IMR-90 (cell line): Measurements from ENCODE around the gene WLS. TPM values are rescaled to one million over a fixed set of nuclear protein-coding genes. Genes with fewer than 3 reads are reported as not detected.

ENCODE experiments used
- ATAC-seq: fragments of 200-7000 bp; cut with Tn5 transposase; 2 replicates; pipeline ENCODE4 v1.9.1; 2020; ENCODE audit warnings: low read depth, mild to moderate bottlenecking, moderate library complexity
- BruUV-seq: library from RNA; stranded (reverse); fragments of 400-500 nt; replicated peaks from 2 replicates; lab custom pipeline; 2021; lab: Mats Ljungman, UMichigan
- CTCF ChIA-PET: fragments of 300-600 bp; formaldehyde crosslinking; extraction: SDS; loops from one replicate; lab custom pipeline; 2021; ENCODE audit warnings: antibody characterized with exemption; lab: Yijun Ruan, JAX
- POLR2A ChIA-PET: fragments of 300-600 bp; sonication (Branson Sonifier 250); formaldehyde crosslinking; loops from one replicate; lab custom pipeline; 2022; ENCODE audit warnings: antibody characterized with exemption; ENCODE audit not compliant: unreplicated experiment; lab: Charles Lee
- DNase-seq: peaks from one replicate; pipeline ENCODE4 v3.0.0; 2013
- H2AFZ ChIP-seq: replicated peaks from 2 replicates; pipeline ENCODE3; 2013; ENCODE audit warnings: low read length, mild to moderate bottlenecking; ENCODE audit not compliant: poor library complexity
- H2AK5ac ChIP-seq: 2 replicates; pipeline ENCODE4 v1.6.1; 2013; ENCODE audit warnings: low read depth, low read length, inconsistent platforms
- H2AK9ac ChIP-seq: replicated peaks from 2 replicates; pipeline ENCODE3; 2013; ENCODE audit warnings: mild to moderate bottlenecking, low read depth, low read length, moderate library complexity; ENCODE audit not compliant: poor library complexity
- H2BK120ac ChIP-seq: 2 replicates; pipeline ENCODE4 v1.6.1; 2013; ENCODE audit warnings: low read depth, low read length, inconsistent platforms
- H2BK15ac ChIP-seq: 3 replicates; pipeline ENCODE4 v1.6.1; 2013; ENCODE audit warnings: low read depth, low read length, inconsistent platforms
- H2BK20ac ChIP-seq: 2 replicates; pipeline ENCODE4 v1.6.1; 2013; ENCODE audit warnings: low read depth, mild to moderate bottlenecking, inconsistent platforms, low read length, moderate library complexity
- H2BK5ac ChIP-seq: 2 replicates; pipeline ENCODE4 v1.6.1; 2013; ENCODE audit warnings: mild to moderate bottlenecking, low read depth, low read length, inconsistent platforms; ENCODE audit not compliant: poor library complexity, severe bottlenecking
- H3K14ac ChIP-seq: replicated peaks from 2 replicates; pipeline ENCODE4 v1.6.1; 2013; ENCODE audit warnings: low read depth, low read length, inconsistent platforms
- H3K18ac ChIP-seq: 2 replicates; pipeline ENCODE4 v1.6.1; 2013; ENCODE audit warnings: low read depth, low read length, control low read depth
- H3K23ac ChIP-seq: 2 replicates; pipeline ENCODE4 v1.6.1; 2013; ENCODE audit warnings: low read depth, low read length, inconsistent platforms
- H3K27ac ChIP-seq: 2 replicates; pipeline ENCODE4 v1.5.1; 2013; ENCODE audit warnings: mild to moderate bottlenecking, control low read depth, low read length; ENCODE audit not compliant: insufficient read depth
- H3K27me3 ChIP-seq: 2 replicates; pipeline ENCODE4 v1.6.1; 2013; ENCODE audit warnings: low read length; ENCODE audit not compliant: control insufficient read depth, insufficient read depth
- H3K36me3 ChIP-seq: 2 replicates; pipeline ENCODE4 v1.6.1; 2013; ENCODE audit warnings: low read length, mixed read lengths; ENCODE audit not compliant: control insufficient read depth, insufficient read depth
- H3K4ac ChIP-seq: 2 replicates; pipeline ENCODE4 v1.6.1; 2013; ENCODE audit warnings: low read depth, low read length, inconsistent platforms
- H3K4me1 ChIP-seq: 2 replicates; pipeline ENCODE4 v1.6.1; 2013; ENCODE audit warnings: low read length, mixed read lengths; ENCODE audit not compliant: control insufficient read depth, insufficient read depth
- H3K4me2 ChIP-seq: 2 replicates; pipeline ENCODE4 v1.6.1; 2013; ENCODE audit warnings: low read depth, mild to moderate bottlenecking, control low read depth, low read length, moderate library complexity
- H3K4me3 ChIP-seq: 2 replicates; pipeline ENCODE4 v1.5.1; 2013; ENCODE audit warnings: low read depth, mild to moderate bottlenecking, control low read depth, low read length, moderate library complexity; ENCODE audit not compliant: insufficient read depth
- H3K56ac ChIP-seq: 2 replicates; pipeline ENCODE4 v1.6.1; 2013; ENCODE audit warnings: low read length, inconsistent platforms; ENCODE audit not compliant: insufficient read depth; ENCODE audit errors: extremely low read depth
- H3K79me1 ChIP-seq, 2 experiments: 2 replicates each; pipeline ENCODE4 v1.6.1; 2013; ENCODE audit warnings: low read length in 2 of 2, inconsistent platforms in 1 of 2, low read depth in 1 of 2
- H3K9ac ChIP-seq: 2 replicates; pipeline ENCODE4 v1.6.1; 2013; ENCODE audit warnings: low read depth, low read length, control low read depth
- H3K9me1 ChIP-seq: 2 replicates; pipeline ENCODE4 v1.6.1; 2013; ENCODE audit warnings: low read length, inconsistent platforms; ENCODE audit not compliant: insufficient read depth
- H3K9me3 ChIP-seq: 2 replicates; pipeline ENCODE4 v1.6.1; 2013; ENCODE audit warnings: low read length; ENCODE audit not compliant: control insufficient read depth, insufficient read depth
- H4K20me1 ChIP-seq: 2 replicates; pipeline ENCODE4 v1.6.1; 2013; ENCODE audit warnings: low read length, inconsistent platforms; ENCODE audit not compliant: insufficient read depth
- H4K5ac ChIP-seq: 2 replicates; pipeline ENCODE4 v1.6.1; 2013; ENCODE audit warnings: mild to moderate bottlenecking, low read depth, low read length, control low read depth
- H4K8ac ChIP-seq, 2 experiments: 2 replicates each; pipeline ENCODE4 v1.6.1; 2013; ENCODE audit warnings: low read depth in 2 of 2, low read length in 2 of 2, control low read depth in 1 of 2, inconsistent platforms in 1 of 2
- H4K91ac ChIP-seq: 2 replicates; pipeline ENCODE4 v1.6.1; 2013; ENCODE audit warnings: low read depth, low read length, inconsistent platforms; ENCODE audit not compliant: insufficient read depth
- MAFK ChIP-seq: IDR thresholded peaks from 2 replicates; pipeline ENCODE4 v1.6.1; 2012; ENCODE audit warnings: low read depth, low read length, improper control_type of control experiment
- SMC3 ChIP-seq: fragments of 150-350 bp; IDR thresholded peaks from 2 replicates; pipeline ENCODE4 v1.6.1; 2016; ENCODE audit warnings: low read depth, mild to moderate bottlenecking, antibody characterized with exemption, low read length, moderate library complexity
- WGBS, 2 experiments: methylation state at CpG; one replicate each; pipeline versions ENCODE4 v1.1.5 to v1.1.7; 2013; ENCODE audit warnings: missing lambda C conversion rate in 2 of 2; ENCODE audit not compliant: insufficient read length in 1 of 2; ENCODE audit errors: extremely low coverage in 2 of 2; 5-methylcytosine and 5-hydroxymethylcytosine counted together
- dilution Hi-C: fragments of 300-500 bp; cut with HindIII; formaldehyde crosslinking; loops from one replicate; pipeline ENCODE4 v1.14.3; 2018; ENCODE audit warnings: low sequenced_read_pairs; ENCODE audit not compliant: unreplicated experiment
- in situ Hi-C: fragments of 300-500 bp; cut with MboI; formaldehyde crosslinking; loops from 3 replicates; pipeline ENCODE4 v1.14.3; 2019; ENCODE audit warnings: low sequenced_read_pairs, inconsistent platforms, mixed read lengths
- intact Hi-C: fragments of 100-400 bp; cut with micrococcal nuclease; formaldehyde crosslinking; loops from 2 replicates; pipeline ENCODE4 v1.10.0; 2022
- polyA plus RNA-seq, 3 experiments: library from polyadenylated mRNA; depleted of rRNA; stranded (reverse); fragments of >200 nt; gene quantifications; 2 replicates each; pipeline ENCODE4 v1.2.3, GENCODE V29; 2012; ENCODE audit warnings: low replicate concordance in 1 of 3
- total RNA-seq: library from RNA; depleted of rRNA; stranded (reverse); fragments of >200 nt; gene quantifications from 2 replicates; pipeline ENCODE4 v1.2.3, GENCODE V29; 2012

WLS gene
- total and polyA plus RNA-seq, 2 of the 4 experiments (the other 2 are of a cell fraction), result 152 to 157 TPM

GRCh38 chr1:68174738-68175113, 57.6 kb downstream of the WLS start:
- H3K56ac ChIP-seq, result peak overlapping the region; percentile 60
- H3K4me3 ChIP-seq, result no peak overlapping the region
- peaks cover 5% of the 10 kb centered on the region; the same call in 1 of the 2 replicates for H4K20me1 ChIP-seq
- TF ChIP-seq SMC3 (no peak), MAFK (0 out of 2 replicates have a peak, but pooled peaks have one; percentile 19)
- DNase-seq (peak; percentile 89), ATAC-seq (peak; percentile 46)
- peak overlapping the region; percentile 82 for H3K27ac ChIP-seq
- intact Hi-C loops, result loop anchor here (1.0 to 5.0 kb wide), 2 partner anchors 57 to 168 kb away; no protein-coding TSS in a partner anchor
- H2BK5ac ChIP-seq, result peak overlapping the region; percentile 97
- peak overlapping the region; percentile 94 for H3K18ac ChIP-seq
- ChIA-PET POLR2A (interaction anchor here (1.4 kb wide), 1 partner anchor 57 kb away, joined by 3 read pairs; the partner anchor contains the start of gene WLS), CTCF (interaction anchor here (1.1 to 1.6 kb wide), 2 partner anchors 26 to 55 kb away, joined by 3 to 4 read pairs; no protein-coding TSS in a partner anchor)
- H3K4me1 ChIP-seq, result peaks cover 28% of the 10 kb centered on the region
- in situ Hi-C loops, result no loop called here
- H3K14ac ChIP-seq, result peak overlapping the region; percentile 92
- peaks cover 32 to 56% of the 10 kb centered on the region in 2 experiments for H3K79me1 ChIP-seq
- peak overlapping the region; percentile 98 for H2AK5ac ChIP-seq
- H3K9me1 ChIP-seq, result peaks cover 13% of the 10 kb centered on the region
- peak overlapping the region; percentile 90 for H2BK120ac ChIP-seq
- H3K27me3 ChIP-seq, result no peaks in the 10 kb centered on the region
- H4K8ac ChIP-seq, result peak overlapping the region; percentile 59 to 91
- H2AK9ac ChIP-seq, result peak overlapping the region; percentile 70
- dilution Hi-C loops, result no loop called here
- WGBS, 2 experiments, result no CpG with 5 or more reads among the region's 1 CpG
- no peaks in the 10 kb centered on the region for H3K9me3 ChIP-seq
- H3K9ac ChIP-seq, result no peak overlapping the region
- peak overlapping the region; percentile 77 for H2BK15ac ChIP-seq
- H3K36me3 ChIP-seq, result peaks cover 2% of the 10 kb centered on the region; the same call in 1 of the 2 replicates
- no TSS peak for BruUV-seq
- H4K91ac ChIP-seq, result peak overlapping the region; percentile 92
- peak overlapping the region; percentile 90 for H3K4ac ChIP-seq
- peak overlapping the region; percentile 80; the same call in 1 of the 2 replicates for H3K23ac ChIP-seq
- no peak overlapping the region for H2AFZ ChIP-seq
- peak overlapping the region; percentile 59 for H4K5ac ChIP-seq
- peak overlapping the region; percentile 32 for H3K4me2 ChIP-seq
- peak overlapping the region; percentile 94 for H2BK20ac ChIP-seq
